Measurements from ENCODE around the gene FBXO31.

GRCh38 chr16:87284183-87284582 lies 99.4 kb downstream of the FBXO31 start:
- TF ChIP-seq CTCF (IDR thresholded peaks at IDR 0.05) (no peak), EP300 (IDR thresholded peaks at IDR 0.05) (no peak)

Data from sigmoid colon (tissue), 4 donors.